ENCODE results near the gene ADAMTS19.

Gene ADAMTS19

GRCh38 chr5:129459450-129459776 lies 685 bp upstream of the ADAMTS19 start:
- DNase-seq (ENCODE audit: low read depth in 1 of 2, low spot score in 1 of 2): no peak
- TF ChIP-seq GABPA (IDR thresholded peaks at IDR 0.05; ENCODE audit: low read depth) (no peak), CTCF (IDR thresholded peaks at IDR 0.05; ENCODE audit: insufficient read depth, low read length) (no peak), POLR2AphosphoS5 (IDR thresholded peaks at IDR 0.05; ENCODE audit: low read depth) (no peak), REST (IDR thresholded peaks at IDR 0.05; ENCODE audit: insufficient replicate concordance, low read depth) (no peak), SPI1 (IDR thresholded peaks at IDR 0.05; ENCODE audit: borderline replicate concordance, low read depth) (no peak)
- Histone ChIP-seq H3K27ac (replicated peaks) (no peak overlapping the region), H3K4me3 (replicated peaks; ENCODE audit: insufficient read depth, low read length) (no peak overlapping the region), H3K27me3 (ENCODE audit: insufficient read depth, poor library complexity, severe bottlenecking) (no peaks in the 10 kb centered on the region)

GRCh38 chr5:129460672-129460935 lies 506 bp downstream of the ADAMTS19 start:
- no peak for TF ChIP-seq SPI1 (IDR thresholded peaks at IDR 0.05; ENCODE audit: borderline replicate concordance, low read depth)
- no peak for TF ChIP-seq CTCF (IDR thresholded peaks at IDR 0.05; ENCODE audit: insufficient read depth, low read length)
- TF ChIP-seq POLR2AphosphoS5 (IDR thresholded peaks at IDR 0.05; ENCODE audit: low read depth): no peak
- TF ChIP-seq GABPA (IDR thresholded peaks at IDR 0.05; ENCODE audit: low read depth): no peak
- no peak for TF ChIP-seq REST (IDR thresholded peaks at IDR 0.05; ENCODE audit: insufficient replicate concordance, low read depth)
- DNase-seq (ENCODE audit: low read depth in 1 of 2, low spot score in 1 of 2): no peak
- Histone ChIP-seq H3K4me3 (replicated peaks; ENCODE audit: insufficient read depth, low read length) (no peak overlapping the region), H3K27ac (replicated peaks) (no peak overlapping the region), H3K27me3 (ENCODE audit: insufficient read depth, poor library complexity, severe bottlenecking) (no peaks in the 10 kb centered on the region)

- H3K27me3 ChIP-seq (ENCODE audit: insufficient read depth, poor library complexity, severe bottlenecking): no peaks in the 10 kb centered on the region
- H3K4me3 ChIP-seq (replicated peaks; ENCODE audit: insufficient read depth, low read length): no peak overlapping the region
- TF ChIP-seq GABPA (IDR thresholded peaks at IDR 0.05; ENCODE audit: low read depth): no peak
- TF ChIP-seq POLR2AphosphoS5 (IDR thresholded peaks at IDR 0.05; ENCODE audit: low read depth): no peak
- TF ChIP-seq REST (IDR thresholded peaks at IDR 0.05; ENCODE audit: insufficient replicate concordance, low read depth): no peak
- TF ChIP-seq CTCF (IDR thresholded peaks at IDR 0.05; ENCODE audit: insufficient read depth, low read length): no peak
- no peak for TF ChIP-seq SPI1 (IDR thresholded peaks at IDR 0.05; ENCODE audit: borderline replicate concordance, low read depth)
- H3K27ac ChIP-seq (replicated peaks): no peak overlapping the region
- peak in 1 of 2 experiments; percentile 1 for DNase-seq (ENCODE audit: low read depth in 1 of 2, low spot score in 1 of 2)
These were observed 1.0 kb downstream of the ADAMTS19 start for GRCh38 chr5:129460936-129461710.
